Spleen (tissue), 11 donors: Measurements from ENCODE around the gene RUFY1. TPM values are rescaled to one million over a fixed set of nuclear protein-coding genes. Genes with fewer than 3 reads are reported as not detected.
"Not testable (repeated sequence)": the region's sequence is repeated elsewhere in the genome, so short reads cannot be mapped to it uniquely, and the experiment has no call there.

Experiments
- DNase-seq: peaks from one replicate; pipeline ENCODE4 v3.0.0-alpha.2; 2020
- H3K27ac ChIP-seq, 8 donors: fragments of 200-600 bp; sonication (generic) in 7 of 8; 1 replicate in 4 of 8; 2 replicates in 4 of 8; pipeline versions ENCODE4 v1.5.0 to v1.8.0; 2016 to 2021; ENCODE audit warnings: inconsistent platforms in 4 of 8, mild to moderate bottlenecking in 4 of 8, moderate library complexity in 1 of 8
- H3K27me3 ChIP-seq, 7 donors: fragments of 200-600 bp; sonication (generic) in 6 of 7; replicated peaks in 1 of 7; 1 replicate in 4 of 7; 2 replicates in 3 of 7; pipeline versions ENCODE4 v1.5.0 to v1.8.0; 2016 to 2021; ENCODE audit warnings: inconsistent platforms in 3 of 7, mild to moderate bottlenecking in 1 of 7
- H3K36me3 ChIP-seq, 6 donors: fragments of 200-600 bp; sonication (generic) in 5 of 6; 1 replicate in 4 of 6; 2 replicates in 2 of 6; pipeline versions ENCODE4 v1.5.0 to v1.8.0; 2016 to 2021; ENCODE audit warnings: inconsistent platforms in 2 of 6
- H3K4me1 ChIP-seq, 6 donors: fragments of 200-600 bp; sonication (generic) in 5 of 6; 1 replicate in 3 of 6; 2 replicates in 3 of 6; pipeline versions ENCODE4 v1.5.0 to v1.8.0; 2016 to 2021; ENCODE audit warnings: inconsistent platforms in 3 of 6
- H3K4me3 ChIP-seq, 8 donors: fragments of 200-600 bp; sonication (generic) in 7 of 8; 1 replicate in 4 of 8; 2 replicates in 4 of 8; pipeline versions ENCODE4 v1.5.0 to v1.8.0; 2016 to 2021; ENCODE audit warnings: inconsistent platforms in 4 of 8, mild to moderate bottlenecking in 4 of 8, moderate library complexity in 2 of 8
- H3K9me3 ChIP-seq, 8 donors: fragments of 200-600 bp; sonication (generic) in 7 of 8; 1 replicate in 4 of 8; 2 replicates in 4 of 8; pipeline versions ENCODE4 v1.5.0 to v1.8.0; 2016 to 2021; ENCODE audit warnings: inconsistent platforms in 4 of 8
- POLR2A ChIP-seq, 3 donors: fragments of 450-650 bp; IDR thresholded peaks; one replicate each; pipeline ENCODE4 v1.5.1; 2017; ENCODE audit warnings: antibody characterized with exemption in 3 of 3, mild to moderate bottlenecking in 1 of 3
- POLR2AphosphoS5 ChIP-seq, 3 donors: sonication (generic); formaldehyde crosslinking; IDR thresholded peaks; one replicate each; pipeline ENCODE4 v1.5.1; 2017; ENCODE audit warnings: antibody characterized with exemption in 3 of 3
- WGBS, 5 donors: extraction: QIAGEN DNeasy Blood & Tissue Kit in 3 of 5; methylation state at CpG; one replicate each; pipeline versions ENCODE4 v1.1.5 to v1.1.7; 2013 to 2018; 5-methylcytosine and 5-hydroxymethylcytosine counted together
- intact Hi-C: fragments of 100-400 bp; cut with DNase I; formaldehyde crosslinking; loops from one replicate; pipeline ENCODE4 v1.15.0; 2023; ENCODE audit warnings: low total_unique reads
- polyA plus RNA-seq, 3 donors: library from polyadenylated mRNA; stranded (reverse); fragments of 200-250 nt; gene quantifications; one replicate each; pipeline ENCODE4 v1.2.1, GENCODE V29; 2013
- total RNA-seq, 7 donors: library from RNA; depleted of rRNA in 3 of 7; stranded (reverse); fragments of >200 nt in 3 of 7; fragmentation: NEBNext Ultra II Directional in 4 of 7; extraction: Animal tissue kit (Norgen Biotek cat#: 25700) in 4 of 7; gene quantifications; one replicate each; pipeline versions ENCODE4 v1.1.0 to v1.2.1, GENCODE V29; 2016 to 2021
- TF ChIP-seq, protein P1 (sequence below), 11 experiments: fragments of 200-600 bp in 7 of 11; fragments of 450-650 bp in 4 of 11; sonication (generic) in 4 of 11; IDR thresholded peaks in 8 of 11; conservative IDR thresholded peaks in 3 of 11; 1 replicate in 7 of 11; 2 replicates in 4 of 11; pipeline versions ENCODE4 v1.4.0 to v1.8.0; 2016 to 2021; ENCODE audit warnings: antibody characterized with exemption in 11 of 11, inconsistent platforms in 4 of 11, mild to moderate bottlenecking in 1 of 11
- donor health status: healthy with polysubstance abuse.
- donor health status: DM: no; HTN: no; CAD: no; lungs with moderate emphysema.
- donor health status: DM: no; HTN: no; CAD: no.
- donor health status: Bipolar disorder and iron deficiency.
- donor health status: healthy.
- donor health status: DM: no; HTN: no; CAD: no.
- donor health status: DM: yes; HTN: yes; CAD: no.

Gene RUFY1
- total and polyA plus RNA-seq, 10 donors: 33.9 to 89.6 (median 67.3) TPM

- intact Hi-C loops: loop anchor here (10.0 kb wide), 1 partner anchor 60 kb away; no protein-coding TSS in a partner anchor
- H3K4me3 ChIP-seq: no peak overlapping the region
- WGBS, 5 donors: 93 to 96% (median 94%) methylated on average over 6 of the region's 6 CpGs
- peak overlapping the region in 6 of 8 donors; percentile 12 to 70 (median 64) for H3K27ac ChIP-seq
- peaks cover 0 to 15% (median 0%) of the 10 kb centered on the region in 6 donors for H3K36me3 ChIP-seq
- H3K27me3 ChIP-seq: no peaks in the 10 kb centered on the region
- H3K4me1 ChIP-seq: peaks cover 29 to 84% (median 57%) of the 10 kb centered on the region in 6 donors
- H3K9me3 ChIP-seq: no peaks in the 10 kb centered on the region
- TF ChIP-seq POLR2A (IDR thresholded peaks at IDR 0.05) (no peak), POLR2AphosphoS5 (IDR thresholded peaks at IDR 0.05) (no peak)
- TF ChIP-seq, protein P1, sequence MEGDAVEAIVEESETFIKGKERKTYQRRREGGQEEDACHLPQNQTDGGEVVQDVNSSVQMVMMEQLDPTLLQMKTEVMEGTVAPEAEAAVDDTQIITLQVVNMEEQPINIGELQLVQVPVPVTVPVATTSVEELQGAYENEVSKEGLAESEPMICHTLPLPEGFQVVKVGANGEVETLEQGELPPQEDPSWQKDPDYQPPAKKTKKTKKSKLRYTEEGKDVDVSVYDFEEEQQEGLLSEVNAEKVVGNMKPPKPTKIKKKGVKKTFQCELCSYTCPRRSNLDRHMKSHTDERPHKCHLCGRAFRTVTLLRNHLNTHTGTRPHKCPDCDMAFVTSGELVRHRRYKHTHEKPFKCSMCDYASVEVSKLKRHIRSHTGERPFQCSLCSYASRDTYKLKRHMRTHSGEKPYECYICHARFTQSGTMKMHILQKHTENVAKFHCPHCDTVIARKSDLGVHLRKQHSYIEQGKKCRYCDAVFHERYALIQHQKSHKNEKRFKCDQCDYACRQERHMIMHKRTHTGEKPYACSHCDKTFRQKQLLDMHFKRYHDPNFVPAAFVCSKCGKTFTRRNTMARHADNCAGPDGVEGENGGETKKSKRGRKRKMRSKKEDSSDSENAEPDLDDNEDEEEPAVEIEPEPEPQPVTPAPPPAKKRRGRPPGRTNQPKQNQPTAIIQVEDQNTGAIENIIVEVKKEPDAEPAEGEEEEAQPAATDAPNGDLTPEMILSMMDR (IDR thresholded peaks at IDR 0.05 in 8 of 11, conservative IDR thresholded peaks at IDR 0.05 in 3 of 11): no peak
- DNase-seq: peak; percentile 8
Observed at GRCh38 chr5:179554981-179555380, 4.6 kb downstream of the RUFY1 start.

- DNase-seq: peak; percentile 66
- intact Hi-C loops: loop anchor here (10.0 kb wide), 1 partner anchor 56 kb away; no protein-coding TSS in a partner anchor
- H3K27ac ChIP-seq: peak overlapping the region; percentile 77 to 93 (median 86)
- not testable (repeated sequence) for H3K27me3 ChIP-seq, H3K9me3 ChIP-seq
- H3K36me3 ChIP-seq: peaks cover 0 to 46% (median 22%) of the 10 kb centered on the region in 6 donors
- 81 to 88% (median 83%) methylated on average over 15 of the region's 15 CpGs for WGBS, 5 donors
- peaks cover 16 to 63% (median 39%) of the 10 kb centered on the region in 6 donors for H3K4me1 ChIP-seq
- peak overlapping the region in 3 of 8 donors; percentile 53 to 83 (median 58) for H3K4me3 ChIP-seq
Observed at GRCh38 chr5:179558261-179558799, 8.0 kb downstream of the RUFY1 start.

DNA sequence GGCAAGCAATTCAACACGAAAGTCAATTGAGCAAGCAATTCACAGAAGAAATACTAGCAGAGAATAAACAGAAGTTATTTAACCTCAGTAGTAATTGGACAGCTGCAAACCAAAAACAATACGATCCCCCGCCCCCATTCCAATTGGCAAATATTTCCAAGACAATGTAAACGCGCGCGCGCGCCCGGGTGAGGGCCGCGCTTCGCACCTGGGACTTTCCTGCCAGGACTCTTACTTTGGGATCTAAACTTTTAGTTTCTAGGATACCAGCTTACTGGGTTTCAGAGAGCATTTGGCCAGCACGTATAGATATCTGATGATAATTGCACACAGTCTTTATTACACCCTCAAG lies 8.6 kb downstream of the RUFY1 start:
- intact Hi-C loops: loop anchor here (10.0 kb wide), 1 partner anchor 56 kb away; no protein-coding TSS in a partner anchor
- Histone ChIP-seq H3K4me3 (peak overlapping the region; percentile 41 to 83 (median 50)), H3K36me3 (peaks cover 0 to 52% (median 27%) of the 10 kb centered on the region in 6 donors), H3K4me1 (peaks cover 10 to 57% (median 33%) of the 10 kb centered on the region in 6 donors), H3K9me3 (no peaks in the 10 kb centered on the region), H3K27ac (peak overlapping the region; percentile 77 to 93 (median 86)), H3K27me3 (no peaks in the 10 kb centered on the region)
- 20 to 61% (median 45%) methylated on average over 14 of the region's 14 CpGs for whole genome bisulfite sequencing, 5 donors
- TF ChIP-seq POLR2AphosphoS5 (IDR thresholded peaks at IDR 0.05): no peak
- TF ChIP-seq POLR2A (IDR thresholded peaks at IDR 0.05): no peak
- TF ChIP-seq, protein P1 (IDR thresholded peaks at IDR 0.05 in 8 of 11, conservative IDR thresholded peaks at IDR 0.05 in 3 of 11): no peak
- peak; percentile 80 for DNase-seq

DNA sequence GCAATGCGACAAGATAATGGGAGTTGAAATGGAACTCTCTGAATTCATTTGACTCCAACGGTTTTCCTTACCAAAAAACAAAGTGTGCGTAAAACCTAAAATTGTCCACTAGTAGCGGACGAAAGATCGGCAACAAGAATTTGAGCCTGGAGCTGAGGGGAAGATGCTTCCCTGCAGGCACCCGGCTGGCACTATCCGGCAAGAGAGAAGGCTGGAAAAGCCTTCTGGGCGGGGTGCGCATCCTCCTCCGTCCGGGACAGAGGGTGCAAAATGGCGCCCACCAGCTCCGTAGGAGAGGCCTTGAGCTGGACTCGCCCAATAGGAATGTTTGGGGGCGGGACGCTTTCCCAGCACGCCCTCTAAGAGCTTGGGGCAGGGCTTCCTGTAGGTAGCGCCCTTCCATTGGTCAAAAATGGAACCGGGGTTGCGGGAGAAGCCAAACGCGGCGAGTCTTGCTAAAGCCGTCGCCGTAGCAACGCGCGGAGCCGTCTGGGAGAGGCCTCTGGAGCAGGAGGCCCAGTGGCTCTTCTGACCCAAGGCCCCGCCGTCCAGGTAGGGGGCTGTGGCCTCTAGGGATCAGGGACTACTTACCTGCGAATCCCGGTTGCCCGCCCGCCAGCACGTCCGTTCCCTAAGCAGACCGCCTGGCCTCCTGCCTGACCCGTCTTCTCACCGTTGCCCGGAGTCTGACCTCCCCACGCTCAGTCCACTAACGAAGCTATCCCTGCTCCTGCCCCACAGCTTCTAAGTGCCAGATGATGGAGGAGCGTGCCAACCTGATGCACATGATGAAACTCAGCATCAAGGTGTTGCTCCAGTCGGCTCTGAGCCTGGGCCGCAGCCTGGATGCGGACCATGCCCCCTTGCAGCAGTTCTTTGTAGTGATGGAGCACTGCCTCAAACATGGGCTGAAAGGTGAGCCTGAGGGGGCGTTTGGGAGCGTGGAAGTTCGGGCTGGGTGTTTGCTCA lies 9.2 kb downstream of the RUFY1 start:
- Histone ChIP-seq H3K4me1 (peaks cover 10 to 50% (median 27%) of the 10 kb centered on the region in 6 donors), H3K27me3 (no peaks in the 10 kb centered on the region), H3K27ac (peak overlapping the region; percentile 77 to 93 (median 86)), H3K36me3 (peaks cover 0 to 56% (median 33%) of the 10 kb centered on the region in 6 donors), H3K9me3 (no peaks in the 10 kb centered on the region), H3K4me3 (peak overlapping the region; percentile 41 to 83 (median 50))
- WGBS, 5 donors: 11 to 50% (median 29%) methylated on average over 43 to 52 of the region's 52 CpGs
- peak; percentile 98 for DNase-seq
- intact Hi-C loops: loop anchor here (10.0 kb wide), 1 partner anchor 55 kb away; no protein-coding TSS in a partner anchor
- TF ChIP-seq, protein P1 (IDR thresholded peaks at IDR 0.05 in 8 of 11, conservative IDR thresholded peaks at IDR 0.05 in 3 of 11): peak in 3 of 11 experiments; percentile 19 to 45 (median 23)
- TF ChIP-seq POLR2A (IDR thresholded peaks at IDR 0.05) (peak; percentile 1 to 67 (median 22)), POLR2AphosphoS5 (IDR thresholded peaks at IDR 0.05) (peak; percentile 91 to 97 (median 95))
